Esophagus mucosa (tissue), 1 donor: Measurements from ENCODE around the gene NOP10. TPM values are rescaled to one million over a fixed set of nuclear protein-coding genes. Genes with fewer than 3 reads are reported as not detected.
"Not testable (repeated sequence)": the region's sequence is repeated elsewhere in the genome, so short reads cannot be mapped to it uniquely, and the experiment has no call there.

ENCODE experiments used
- ATAC-seq: fragments of 200-7000 bp; cut with Tn5 transposase; one replicate; pipeline ENCODE4 v1.9.1; 2020
- total RNA-seq: library from RNA; stranded (reverse); gene quantifications from one replicate; pipeline ENCODE4 v1.2.4, GENCODE V29; 2023
- donor health status: DM: yes; HTN: yes; CAD: no.

Gene NOP10
- total RNA-seq, 1 donor from 2014 or later: 157 TPM

GRCh38 chr15:34358367-34358766 lies 15.4 kb upstream of the NOP10 start:
- ATAC-seq: no peak

GRCh38 chr15:34357653-34358052 lies 14.7 kb upstream of the NOP10 start:
- ATAC-seq: no peak

GRCh38 chr15:34355241-34355640 lies 12.3 kb upstream of the NOP10 start:
- no peak for ATAC-seq

- no peak for ATAC-seq
Observed at GRCh38 chr15:34354286-34354685, 11.3 kb upstream of the NOP10 start.

GRCh38 chr15:34353627-34354026 lies 10.7 kb upstream of the NOP10 start:
- no peak for ATAC-seq

GRCh38 chr15:34352996-34353395 lies 10.1 kb upstream of the NOP10 start:
- not testable (repeated sequence) for ATAC-seq

- no peak for ATAC-seq
Observed at GRCh38 chr15:34349769-34350168, 6.8 kb upstream of the NOP10 start.

- ATAC-seq: no peak
Observed at GRCh38 chr15:34348735-34349300, 5.9 kb upstream of the NOP10 start.

GRCh38 chr15:34347951-34348638 lies 5.2 kb upstream of the NOP10 start:
- no peak for ATAC-seq

- ATAC-seq: not testable (repeated sequence)
Observed at GRCh38 chr15:34342213-34342736, 661 bp downstream of the NOP10 start.

GRCh38 chr15:34341381-34342212 lies 1.3 kb downstream of the NOP10 start:
- no peak for ATAC-seq

- no peak for ATAC-seq
Observed at GRCh38 chr15:34339946-34340345, 3.0 kb downstream of the NOP10 start.

- ATAC-seq: no peak
Observed at GRCh38 chr15:34338347-34338746, 4.6 kb downstream of the NOP10 start.

- peak; percentile 92 for ATAC-seq
Observed at GRCh38 chr15:34337557-34338306, 5.2 kb downstream of the NOP10 start, which contains the start of gene SLC12A6. SLC12A6 (minus strand) TSS chr15:34337781; CDS start chr15:34336680, 1,101 bp downstream.

- ATAC-seq: peak; percentile 2
Observed at GRCh38 chr15:34336991-34337556, 5.9 kb downstream of the NOP10 start.

- ATAC-seq: no peak
Observed at GRCh38 chr15:34336231-34336990, 6.5 kb downstream of the NOP10 start.

GRCh38 chr15:34335176-34336032 lies 7.5 kb downstream of the NOP10 start:
- ATAC-seq: no peak

- no peak for ATAC-seq
Observed at GRCh38 chr15:34334672-34335071, 8.3 kb downstream of the NOP10 start.

GRCh38 chr15:34332553-34333120 lies 10.3 kb downstream of the NOP10 start:
- no peak for ATAC-seq

- no peak for ATAC-seq
Observed at GRCh38 chr15:34331809-34332208, 11.1 kb downstream of the NOP10 start.
